Epithelial cell of prostate (primary cell): ENCODE results near the gene MT1A.

ENCODE experiments used
- DNase-seq: peaks from one replicate; pipeline ENCODE4 v3.0.0-alpha.2; 2011; ENCODE audit warnings: low read depth, low spot score
- H3K27ac ChIP-seq: fragments of 450-650 bp; 2 replicates; pipeline ENCODE4 v1.5.1; 2017; ENCODE audit warnings: mild to moderate bottlenecking

MT1A gene

GRCh38 chr16:56637814-56638750 is at the start of gene MT1A:
Gene MT1A, plus strand, starts transcription at chr16:56638666. Its CDS starts 73 bp downstream, at chr16:56638739.
- DNase-seq = no peak

GRCh38 chr16:56588781-56589140 is 49.7 kb upstream of the MT1A start:
- H3K27ac ChIP-seq = no peak overlapping the region
- DNase-seq = no peak

More at GRCh38 chr16:56637814-56638750, at the start of gene MT1A:
- no peak within 1 kb of the TSS for H3K27ac ChIP-seq

- DNase-seq = no peak
Measured at GRCh38 chr16:56589141-56590039, 49.1 kb upstream of the MT1A start, which contains the start of gene MT3. Gene MT3, plus strand, starts transcription at chr16:56589528. Its CDS starts 63 bp downstream, at chr16:56589591.

GRCh38 chr16:56591377-56592060 is 46.9 kb upstream of the MT1A start:
- H3K27ac ChIP-seq = no peak overlapping the region
- no peak for DNase-seq

More at GRCh38 chr16:56589141-56590039, 49.1 kb upstream of the MT1A start, which contains the start of gene MT3:
- no peak within 1 kb of the TSS for H3K27ac ChIP-seq

- no peak overlapping the region for H3K27ac ChIP-seq
- no peak for DNase-seq
Measured at GRCh38 chr16:56593573-56594291, 44.7 kb upstream of the MT1A start.

GRCh38 chr16:56594292-56594619 is 44.2 kb upstream of the MT1A start:
- no peak for DNase-seq
- no peak overlapping the region for H3K27ac ChIP-seq

- no peak for DNase-seq
- H3K27ac ChIP-seq = no peak overlapping the region
Measured at GRCh38 chr16:56600398-56600999, 38.0 kb upstream of the MT1A start.

- H3K27ac ChIP-seq = no peak overlapping the region
- DNase-seq = no peak
Measured at GRCh38 chr16:56601325-56601724, 37.1 kb upstream of the MT1A start.

- H3K27ac ChIP-seq = no peak overlapping the region
- DNase-seq = no peak
Measured at GRCh38 chr16:56603589-56603988, 34.9 kb upstream of the MT1A start.

- peak overlapping the region; percentile 100 for H3K27ac ChIP-seq
- no peak for DNase-seq
Measured at GRCh38 chr16:56604966-56605365, 33.5 kb upstream of the MT1A start.

- no peak for DNase-seq
- peak overlapping the region; percentile 100 for H3K27ac ChIP-seq
Measured at GRCh38 chr16:56605475-56605874, 33.0 kb upstream of the MT1A start.

- H3K27ac ChIP-seq = peak overlapping the region; percentile 100
- DNase-seq = no peak
Measured at GRCh38 chr16:56606071-56606475, 32.4 kb upstream of the MT1A start.

- peak overlapping the region; percentile 100 for H3K27ac ChIP-seq
- no peak for DNase-seq
Measured at GRCh38 chr16:56606476-56607108, 31.9 kb upstream of the MT1A start.

GRCh38 chr16:56607109-56607618 is 31.3 kb upstream of the MT1A start:
- peak; percentile 93 for DNase-seq
- H3K27ac ChIP-seq = peak overlapping the region; percentile 100

- DNase-seq = no peak
- H3K27ac ChIP-seq = peak overlapping the region; percentile 100
Measured at GRCh38 chr16:56607675-56608042, 30.8 kb upstream of the MT1A start.

GRCh38 chr16:56608043-56608875 is 30.2 kb upstream of the MT1A start, which contains the start of gene MT2A:
Gene MT2A, plus strand, starts transcription at chr16:56608584. Its CDS starts 72 bp downstream, at chr16:56608656.
- peak within 1 kb of the TSS; percentile 100 for H3K27ac ChIP-seq
- peak; percentile 91 for DNase-seq

- peak overlapping the region; percentile 100 for H3K27ac ChIP-seq
- DNase-seq = no peak
Measured at GRCh38 chr16:56608876-56609462, 29.5 kb upstream of the MT1A start.
